Activated T-helper 1 cell treated with anti-CD3 and anti-CD28 coated beads, Interleukin-12 subunit alpha, Interleukin-12 subunit beta, Interleukin-2, Interleukin-4 antibody, amounts not matched to agents 30 ng/mL and 10 ng/mL and 1 ng/mL, durations not matched to agents 14 hours and 24 hours and 36 hours (primary cell): Measurements from ENCODE around the gene RNPC3. TPM values are rescaled to one million over a fixed set of nuclear protein-coding genes. Genes with fewer than 3 reads are reported as not detected.

Experiments
- DNase-seq: peaks from one replicate; pipeline ENCODE4 v3.0.0; 2021; ENCODE audit warnings: low spot score
- H3K27ac Mint-ChIP-seq: one replicate; pipeline ENCODE4 v1.8.0; 2021; ENCODE audit warnings: mild to moderate bottlenecking, mixed read lengths
- H3K27me3 Mint-ChIP-seq: one replicate; pipeline ENCODE4 v1.8.0; 2022; ENCODE audit warnings: mild to moderate bottlenecking, moderate library complexity, mixed read lengths; ENCODE audit not compliant: insufficient read depth
- H3K36me3 Mint-ChIP-seq: one replicate; pipeline ENCODE4 v1.8.0; 2021; ENCODE audit warnings: low read depth, mixed read lengths
- H3K4me1 Mint-ChIP-seq: one replicate; pipeline ENCODE4 v1.8.0; 2021; ENCODE audit warnings: low read depth, mixed read lengths
- H3K4me3 Mint-ChIP-seq: one replicate; pipeline ENCODE4 v1.8.0; 2021; ENCODE audit warnings: mild to moderate bottlenecking, moderate library complexity, mixed read lengths
- H3K9me3 Mint-ChIP-seq: one replicate; pipeline ENCODE4 v1.8.0; 2021; ENCODE audit warnings: mixed read lengths
- intact Hi-C: fragments of 100-400 bp; cut with micrococcal nuclease; formaldehyde crosslinking; loops from one replicate; pipeline ENCODE4 v1.15.1; 2024
- total RNA-seq: library from RNA; stranded (reverse); gene quantifications from 2 replicates; pipeline ENCODE4 v1.2.3, GENCODE V29; 2022

The RNPC3 gene
- 17.1 and 20.6 TPM in 2 replicates for total RNA-seq

GRCh38 chr1:103525607-103526507 lies at the start of gene RNPC3:
Gene RNPC3 (plus strand): TSS chr1:103525699. CDS start chr1:103526071, 372 bp downstream.
- H3K27me3 Mint-ChIP-seq: peaks cover 6% of the 10 kb centered on the region
- H3K9me3 Mint-ChIP-seq: no peaks in the 10 kb centered on the region

GRCh38 chr1:103477101-103477500 lies 48.4 kb upstream of the RNPC3 start:
- intact Hi-C loops: no loop called here
- DNase-seq: no peak
- Mint-ChIP-seq H3K4me1 (no peaks in the 10 kb centered on the region), H3K27ac (no peak overlapping the region), H3K9me3 (no peaks in the 10 kb centered on the region), H3K27me3 (no peaks in the 10 kb centered on the region), H3K36me3 (no peaks in the 10 kb centered on the region), H3K4me3 (no peak overlapping the region)

More at GRCh38 chr1:103525607-103526507, at the start of gene RNPC3:
- H3K4me1 Mint-ChIP-seq: peaks cover 44% of the 10 kb centered on the region
- intact Hi-C loops: loop anchor here (1.0 kb wide), 1 partner anchor 160 kb away; no protein-coding TSS in a partner anchor
- peak within 1 kb of the TSS; percentile 98 for H3K4me3 Mint-ChIP-seq
- H3K36me3 Mint-ChIP-seq: peaks cover 17% of the 10 kb centered on the region
- DNase-seq: peak; percentile 80
- H3K27ac Mint-ChIP-seq: peak within 1 kb of the TSS; percentile 99

GRCh38 chr1:103489935-103490334 lies 35.6 kb upstream of the RNPC3 start:
- intact Hi-C loops: no loop called here
- no peaks in the 10 kb centered on the region for H3K36me3 Mint-ChIP-seq
- DNase-seq: no peak

GRCh38 chr1:103492003-103492625 lies 33.4 kb upstream of the RNPC3 start:
- H3K36me3 Mint-ChIP-seq: no peaks in the 10 kb centered on the region
- H3K4me3 Mint-ChIP-seq: no peak overlapping the region
- intact Hi-C loops: no loop called here
- H3K27me3 Mint-ChIP-seq: peaks cover 3% of the 10 kb centered on the region
- no peaks in the 10 kb centered on the region for H3K9me3 Mint-ChIP-seq
- no peak for DNase-seq
- no peaks in the 10 kb centered on the region for H3K4me1 Mint-ChIP-seq
- H3K27ac Mint-ChIP-seq: no peak overlapping the region

More at GRCh38 chr1:103489935-103490334, 35.6 kb upstream of the RNPC3 start:
- no peaks in the 10 kb centered on the region for H3K4me1 Mint-ChIP-seq
- peaks cover 3% of the 10 kb centered on the region for H3K27me3 Mint-ChIP-seq
- H3K4me3 Mint-ChIP-seq: no peak overlapping the region
- H3K27ac Mint-ChIP-seq: no peak overlapping the region
- H3K9me3 Mint-ChIP-seq: no peaks in the 10 kb centered on the region

GRCh38 chr1:103496014-103496635 lies 29.4 kb upstream of the RNPC3 start:
- no peaks in the 10 kb centered on the region for H3K9me3 Mint-ChIP-seq
- no peak overlapping the region for H3K27ac Mint-ChIP-seq
- no peak overlapping the region for H3K4me3 Mint-ChIP-seq
- intact Hi-C loops: no loop called here
- H3K36me3 Mint-ChIP-seq: no peaks in the 10 kb centered on the region
- no peak for DNase-seq
- H3K27me3 Mint-ChIP-seq: peaks cover 3% of the 10 kb centered on the region
- H3K4me1 Mint-ChIP-seq: no peaks in the 10 kb centered on the region

GRCh38 chr1:103497404-103497803 lies 28.1 kb upstream of the RNPC3 start:
- H3K4me1 Mint-ChIP-seq: no peaks in the 10 kb centered on the region
- peaks cover 3% of the 10 kb centered on the region for H3K27me3 Mint-ChIP-seq
- H3K9me3 Mint-ChIP-seq: no peaks in the 10 kb centered on the region
- no peak overlapping the region for H3K4me3 Mint-ChIP-seq
- H3K27ac Mint-ChIP-seq: no peak overlapping the region
- intact Hi-C loops: no loop called here
- H3K36me3 Mint-ChIP-seq: no peaks in the 10 kb centered on the region
- DNase-seq: no peak

- intact Hi-C loops: no loop called here
- Mint-ChIP-seq H3K9me3 (no peaks in the 10 kb centered on the region), H3K4me3 (no peak overlapping the region), H3K36me3 (no peaks in the 10 kb centered on the region), H3K27me3 (no peaks in the 10 kb centered on the region), H3K27ac (no peak overlapping the region), H3K4me1 (no peaks in the 10 kb centered on the region)
- no peak for DNase-seq
Measured at GRCh38 chr1:103509250-103509649, 16.2 kb upstream of the RNPC3 start.

GRCh38 chr1:103513711-103514110 lies 11.8 kb upstream of the RNPC3 start:
- Mint-ChIP-seq H3K36me3 (no peaks in the 10 kb centered on the region), H3K27me3 (no peaks in the 10 kb centered on the region), H3K27ac (no peak overlapping the region), H3K9me3 (no peaks in the 10 kb centered on the region), H3K4me1 (peaks cover 18% of the 10 kb centered on the region), H3K4me3 (no peak overlapping the region)
- DNase-seq: no peak
- intact Hi-C loops: loop anchor here (2.0 kb wide), 1 partner anchor 407 kb away; no protein-coding TSS in a partner anchor

GRCh38 chr1:103514920-103515503 lies 10.5 kb upstream of the RNPC3 start:
- Mint-ChIP-seq H3K9me3 (no peaks in the 10 kb centered on the region), H3K36me3 (no peaks in the 10 kb centered on the region), H3K27ac (no peak overlapping the region), H3K4me3 (no peak overlapping the region), H3K4me1 (peaks cover 18% of the 10 kb centered on the region), H3K27me3 (no peaks in the 10 kb centered on the region)
- no peak for DNase-seq
- intact Hi-C loops: loop anchor here (1.0 to 2.0 kb wide), 2 partner anchors 114 to 408 kb away; no protein-coding TSS in a partner anchor

GRCh38 chr1:103516283-103516682 lies 9.2 kb upstream of the RNPC3 start:
- no peak overlapping the region for H3K27ac Mint-ChIP-seq
- peaks cover 18% of the 10 kb centered on the region for H3K4me1 Mint-ChIP-seq
- no peaks in the 10 kb centered on the region for H3K36me3 Mint-ChIP-seq
- no peaks in the 10 kb centered on the region for H3K9me3 Mint-ChIP-seq
- no peak for DNase-seq
- intact Hi-C loops: loop anchor here (1.0 kb wide), 1 partner anchor 8 kb away; no protein-coding TSS in a partner anchor
- H3K27me3 Mint-ChIP-seq: no peaks in the 10 kb centered on the region
- no peak overlapping the region for H3K4me3 Mint-ChIP-seq

GRCh38 chr1:103516693-103517092 lies 8.8 kb upstream of the RNPC3 start:
- Mint-ChIP-seq H3K4me3 (no peak overlapping the region), H3K9me3 (no peaks in the 10 kb centered on the region), H3K27ac (no peak overlapping the region), H3K36me3 (no peaks in the 10 kb centered on the region), H3K27me3 (no peaks in the 10 kb centered on the region), H3K4me1 (peaks cover 18% of the 10 kb centered on the region)
- intact Hi-C loops: loop anchor here (1.0 kb wide), 1 partner anchor 8 kb away; no protein-coding TSS in a partner anchor
- DNase-seq: no peak

GRCh38 chr1:103517380-103518047 lies 8.0 kb upstream of the RNPC3 start:
- Mint-ChIP-seq H3K4me3 (no peak overlapping the region), H3K27ac (no peak overlapping the region), H3K27me3 (no peaks in the 10 kb centered on the region), H3K9me3 (no peaks in the 10 kb centered on the region), H3K4me1 (peaks cover 18% of the 10 kb centered on the region), H3K36me3 (no peaks in the 10 kb centered on the region)
- no peak for DNase-seq
- intact Hi-C loops: no loop called here
